ENCODE results near the gene ABCC6.

GRCh38 chr16:16150878-16151152, 72.5 kb downstream of the ABCC6 start:
- TF ChIP-seq CTCF (IDR thresholded peaks at IDR 0.05) (no peak), POLR2A (IDR thresholded peaks at IDR 0.05) (no peak)

Data from esophagus squamous epithelium (tissue), 4 donors.